Transverse colon (tissue), 4 donors: Measurements from ENCODE around the gene DHX58. TPM values are rescaled to one million over a fixed set of nuclear protein-coding genes. Genes with fewer than 3 reads are reported as not detected.

Source experiments
- DNase-seq: peaks from one replicate; pipeline ENCODE4 v3.0.0-alpha.2; 2019
- H3K27ac ChIP-seq, 4 donors: fragments of 200-600 bp; sonication (generic); 2 replicates each; pipeline ENCODE4 v1.5.1; 2016 to 2018; ENCODE audit warnings: inconsistent platforms in 4 of 4
- H3K27me3 ChIP-seq: fragments of 200-600 bp; sonication (generic); 2 replicates; pipeline ENCODE4 v1.5.1; 2017; ENCODE audit warnings: inconsistent platforms
- H3K36me3 ChIP-seq, 4 donors: fragments of 200-600 bp; sonication (generic); 2 replicates each; pipeline ENCODE4 v1.5.1; 2017 to 2019; ENCODE audit warnings: inconsistent platforms in 4 of 4
- H3K4me1 ChIP-seq, 4 donors: fragments of 200-600 bp; sonication (generic); 2 replicates each; pipeline ENCODE4 v1.5.1; 2017 to 2020; ENCODE audit warnings: inconsistent platforms in 4 of 4
- H3K4me3 ChIP-seq, 4 donors: fragments of 200-600 bp; sonication (generic); 1 replicate in 1 of 4; 2 replicates in 3 of 4; pipeline versions ENCODE4 v1.5.1 to v1.6.1; 2017 to 2019; ENCODE audit warnings: inconsistent platforms in 4 of 4
- H3K9me3 ChIP-seq, 2 donors: fragments of 200-600 bp; sonication (generic); 2 replicates each; pipeline ENCODE4 v1.5.1; 2017 to 2019; ENCODE audit warnings: inconsistent platforms in 2 of 2
- EP300 ChIP-seq: sonication (generic); formaldehyde crosslinking; IDR thresholded peaks from one replicate; pipeline ENCODE4 v1.6.1; 2017; ENCODE audit warnings: antibody characterized with exemption, low read depth
- POLR2A ChIP-seq: fragments of 450-650 bp; IDR thresholded peaks from one replicate; pipeline ENCODE4 v1.6.1; 2016; ENCODE audit warnings: antibody characterized with exemption, mild to moderate bottlenecking, moderate library complexity
- POLR2AphosphoS5 ChIP-seq, 3 donors: sonication (generic); formaldehyde crosslinking; IDR thresholded peaks; one replicate each; pipeline ENCODE4 v1.6.1; 2016; ENCODE audit warnings: antibody characterized with exemption in 3 of 3
- WGBS, 2 donors: methylation state at CpG; one replicate each; pipeline ENCODE4 v1.1.5; 2018; ENCODE audit warnings: low coverage in 1 of 2; 5-methylcytosine and 5-hydroxymethylcytosine counted together
- in situ Hi-C, 4 donors: fragments of 200-750 bp; cut with MboI; loops; one replicate each; pipeline versions ENCODE4 v1.15.0 to v1.15.1; 2017; ENCODE audit warnings: low sequenced_read_pairs in 3 of 4, low pct_ligation_motif_present in 1 of 4, low pct_unique_long_range_greater_than_20kb in 1 of 4
- intact Hi-C: fragments of 100-400 bp; cut with DNase I; formaldehyde crosslinking; loops from one replicate; pipeline ENCODE4 v1.15.1; 2023; ENCODE audit warnings: low total_unique reads
- total RNA-seq, 4 donors: library from RNA; depleted of rRNA; stranded (reverse); fragments of >200 nt; gene quantifications; one replicate each; pipeline ENCODE4 v1.1.0, GENCODE V29; 2016
- TF ChIP-seq, protein P1 (sequence below), 5 experiments: fragments of 200-600 bp in 3 of 5; fragments of 450-650 bp in 2 of 5; sonication (generic) in 3 of 5; IDR thresholded peaks; 1 replicate in 2 of 5; 2 replicates in 3 of 5; pipeline ENCODE4 v1.5.1; 2016 to 2017; ENCODE audit warnings: antibody characterized with exemption in 5 of 5, inconsistent platforms in 3 of 5, mild to moderate bottlenecking in 2 of 5, moderate library complexity in 1 of 5

The DHX58 gene
- total RNA-seq, 4 donors from 2014 or later, result 4.6 to 14.6 (median 12.8) TPM

DNA sequence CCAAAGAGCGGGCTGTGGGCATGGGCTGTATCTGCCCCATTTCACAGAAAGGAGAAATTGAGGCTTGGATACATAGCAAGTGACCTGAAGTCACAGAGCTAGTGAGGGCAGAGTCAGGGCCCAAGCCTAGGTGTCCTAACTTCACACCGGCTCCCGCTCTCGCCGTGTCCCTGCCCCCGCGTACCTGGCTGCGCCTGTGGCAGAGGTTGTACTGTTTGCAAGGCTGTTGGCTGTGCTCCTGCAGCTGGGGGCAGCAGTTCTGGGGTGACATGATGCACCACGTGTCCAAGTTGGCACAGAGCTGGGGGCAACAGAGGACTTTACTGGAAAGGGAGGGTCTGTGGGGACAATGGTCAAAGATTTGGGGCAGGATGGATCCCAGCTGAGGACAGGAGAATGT, 3.4 kb downstream of the DHX58 start:
- intact Hi-C loops, result no loop called here
- no peak overlapping the region for H3K27ac ChIP-seq
- H3K36me3 ChIP-seq, result peaks cover 0 to 5% (median 0%) of the 10 kb centered on the region in 4 donors
- no peaks in the 10 kb centered on the region for H3K9me3 ChIP-seq
- 93% methylated on average over 9 of the region's 9 CpGs; no CpG with 5 or more reads in 1 of the 2 donors for WGBS, 2 donors
- H3K27me3 ChIP-seq, result no peaks in the 10 kb centered on the region
- TF ChIP-seq, protein P1, sequence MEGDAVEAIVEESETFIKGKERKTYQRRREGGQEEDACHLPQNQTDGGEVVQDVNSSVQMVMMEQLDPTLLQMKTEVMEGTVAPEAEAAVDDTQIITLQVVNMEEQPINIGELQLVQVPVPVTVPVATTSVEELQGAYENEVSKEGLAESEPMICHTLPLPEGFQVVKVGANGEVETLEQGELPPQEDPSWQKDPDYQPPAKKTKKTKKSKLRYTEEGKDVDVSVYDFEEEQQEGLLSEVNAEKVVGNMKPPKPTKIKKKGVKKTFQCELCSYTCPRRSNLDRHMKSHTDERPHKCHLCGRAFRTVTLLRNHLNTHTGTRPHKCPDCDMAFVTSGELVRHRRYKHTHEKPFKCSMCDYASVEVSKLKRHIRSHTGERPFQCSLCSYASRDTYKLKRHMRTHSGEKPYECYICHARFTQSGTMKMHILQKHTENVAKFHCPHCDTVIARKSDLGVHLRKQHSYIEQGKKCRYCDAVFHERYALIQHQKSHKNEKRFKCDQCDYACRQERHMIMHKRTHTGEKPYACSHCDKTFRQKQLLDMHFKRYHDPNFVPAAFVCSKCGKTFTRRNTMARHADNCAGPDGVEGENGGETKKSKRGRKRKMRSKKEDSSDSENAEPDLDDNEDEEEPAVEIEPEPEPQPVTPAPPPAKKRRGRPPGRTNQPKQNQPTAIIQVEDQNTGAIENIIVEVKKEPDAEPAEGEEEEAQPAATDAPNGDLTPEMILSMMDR (IDR thresholded peaks at IDR 0.05), result no peak
- TF ChIP-seq POLR2AphosphoS5 (IDR thresholded peaks at IDR 0.05) (no peak), POLR2A (no peak), EP300 (no peak)
- no peak for DNase-seq
- in situ Hi-C loops, result loop anchor here in 2 of 4 donors (10.0 kb wide), 1 partner anchor 144 kb away; the partner anchor contains the start of gene CNP (in 2 of the 2)
- no peak overlapping the region for H3K4me3 ChIP-seq
- peaks cover 17 to 28% (median 21%) of the 10 kb centered on the region in 4 donors for H3K4me1 ChIP-seq

DNA sequence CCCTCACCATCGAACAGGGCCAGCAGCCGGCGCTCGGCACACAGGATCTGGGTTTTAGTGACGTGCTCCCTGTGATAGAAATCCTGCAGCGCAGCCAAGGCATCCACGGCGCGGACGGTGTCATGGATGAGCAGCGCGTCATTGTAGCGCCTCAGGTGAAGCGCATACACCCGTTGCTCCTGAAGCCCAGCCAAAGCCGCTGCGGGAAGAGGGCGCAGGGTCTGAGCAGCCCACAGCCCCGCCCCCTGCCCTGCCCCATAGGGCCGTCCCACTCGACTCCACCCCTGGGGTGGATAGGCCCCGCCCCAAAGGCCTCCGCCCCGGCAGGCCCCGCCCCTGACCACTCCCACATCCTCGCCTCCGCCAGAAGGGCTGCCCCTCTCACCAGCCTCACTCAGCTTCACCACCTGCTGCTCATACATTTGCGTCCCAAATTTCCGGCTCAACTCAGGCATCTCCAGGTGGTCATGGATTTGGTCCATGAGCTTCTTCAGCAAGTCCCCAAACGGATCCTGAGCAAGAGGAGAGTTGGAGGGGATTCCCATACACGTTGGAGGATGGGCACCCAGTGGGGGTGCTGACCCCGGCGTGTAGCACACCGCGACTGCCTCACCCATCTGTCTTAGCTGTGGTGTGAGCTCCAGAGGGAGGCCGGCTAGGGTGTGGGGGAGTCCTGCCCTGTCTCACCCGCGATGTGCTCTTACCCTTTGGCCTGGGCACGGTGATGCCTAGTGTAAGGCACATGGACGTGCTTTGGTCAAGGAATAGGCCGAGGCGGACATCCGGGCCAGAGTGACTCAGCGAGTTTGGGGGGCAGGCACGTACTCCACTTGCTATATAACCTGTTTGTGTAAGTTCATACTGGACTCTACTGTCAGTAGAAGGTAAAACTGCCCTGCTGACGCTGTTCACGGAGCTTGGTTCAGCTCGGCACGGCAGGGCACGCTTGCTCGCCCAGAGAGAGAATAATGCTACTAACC, 4.6 kb downstream of the DHX58 start:
- no peaks in the 10 kb centered on the region for H3K27me3 ChIP-seq
- peaks cover 12 to 22% (median 16%) of the 10 kb centered on the region in 4 donors for H3K4me1 ChIP-seq
- WGBS, 2 donors, result 53 to 100% methylated on average over 6 to 46 of the region's 51 CpGs
- TF ChIP-seq POLR2A, result no peak
- TF ChIP-seq EP300, result no peak
- TF ChIP-seq, protein P1 (IDR thresholded peaks at IDR 0.05), result no peak
- no peak for TF ChIP-seq POLR2AphosphoS5 (IDR thresholded peaks at IDR 0.05)
- intact Hi-C loops (no loop called here), in situ Hi-C loops (loop anchor here in 2 of 4 donors (10.0 kb wide), 1 partner anchor 143 kb away; the partner anchor contains the start of gene CNP (in 2 of the 2))
- peaks cover 0 to 5% (median 0%) of the 10 kb centered on the region in 4 donors for H3K36me3 ChIP-seq
- peak overlapping the region in 2 of 4 donors; percentile 10 to 25 for H3K4me3 ChIP-seq
- no peaks in the 10 kb centered on the region for H3K9me3 ChIP-seq
- peak overlapping the region in 1 of 4 donors; percentile 2 for H3K27ac ChIP-seq
- peak; percentile 92 for DNase-seq

DNA sequence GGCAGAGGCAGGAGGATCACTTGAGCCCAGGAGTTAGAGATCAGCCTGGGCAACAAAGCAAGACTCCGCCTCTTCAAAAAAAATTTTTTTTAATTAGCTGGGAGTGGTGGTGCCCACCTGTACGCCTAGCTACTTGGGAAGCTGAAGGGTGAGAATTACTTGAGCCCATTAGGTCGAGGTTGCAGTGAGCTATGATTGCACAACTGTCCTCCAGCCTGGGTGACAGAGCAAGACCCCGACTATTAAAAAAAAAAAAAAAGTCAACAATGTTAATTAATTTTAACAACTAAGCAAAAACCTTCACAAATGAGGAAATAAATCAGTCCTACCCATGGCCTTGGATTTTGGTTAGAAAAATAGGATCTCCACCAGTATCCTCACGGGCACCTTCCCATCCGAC, 5.4 kb downstream of the DHX58 start:
- Histone ChIP-seq H3K4me3 (peak overlapping the region in 2 of 4 donors; percentile 10 to 25), H3K9me3 (no peaks in the 10 kb centered on the region), H3K4me1 (peaks cover 9 to 18% (median 14%) of the 10 kb centered on the region in 4 donors), H3K27me3 (no peaks in the 10 kb centered on the region), H3K36me3 (peaks cover 0 to 5% (median 0%) of the 10 kb centered on the region in 4 donors), H3K27ac (peak overlapping the region in 1 of 4 donors; percentile 2)
- no peak for TF ChIP-seq EP300
- no peak for DNase-seq
- in situ Hi-C loops (loop anchor here in 2 of 4 donors (10.0 kb wide), 1 partner anchor 142 kb away; the partner anchor contains the start of gene CNP (in 2 of the 2)), intact Hi-C loops (no loop called here)
- 64 to 93% methylated on average over 2 to 6 of the region's 6 CpGs for WGBS, 2 donors

DNA sequence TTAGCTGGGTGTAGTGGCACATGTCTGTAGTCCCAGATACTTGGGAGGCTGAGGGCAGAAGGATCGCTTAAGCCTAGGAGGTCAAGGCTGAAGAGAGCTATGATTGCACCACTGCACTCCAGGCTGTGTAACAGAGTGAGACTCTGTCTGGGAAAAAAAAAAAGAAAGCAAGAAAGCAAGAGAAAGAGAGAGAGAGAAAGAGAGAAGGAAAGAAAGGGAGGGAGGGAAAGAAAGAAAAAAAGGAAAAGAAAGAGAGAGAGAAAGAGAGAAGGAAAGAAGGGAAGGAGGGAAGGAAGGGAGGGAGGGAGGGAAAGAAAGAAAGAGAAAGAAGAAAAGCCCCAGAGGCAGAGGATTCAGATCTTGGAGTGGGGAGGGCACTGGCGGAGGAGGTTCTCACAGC, 6.5 kb downstream of the DHX58 start:
- H3K4me1 ChIP-seq, result peaks cover 0 to 10% (median 3%) of the 10 kb centered on the region in 4 donors
- no peaks in the 10 kb centered on the region for H3K9me3 ChIP-seq
- intact Hi-C loops (no loop called here), in situ Hi-C loops (loop anchor here in 2 of 4 donors (10.0 kb wide), 1 partner anchor 141 kb away; the partner anchor contains the start of gene CNP (in 2 of the 2))
- H3K4me3 ChIP-seq, result no peak overlapping the region
- peaks cover 0 to 5% (median 0%) of the 10 kb centered on the region in 4 donors for H3K36me3 ChIP-seq
- WGBS, 2 donors, result 94 to 100% methylated on average over 2 of the region's 2 CpGs
- no peak for DNase-seq
- TF ChIP-seq EP300, result no peak
- no peak for TF ChIP-seq POLR2AphosphoS5 (IDR thresholded peaks at IDR 0.05)
- TF ChIP-seq, protein P1 (IDR thresholded peaks at IDR 0.05), result no peak
- TF ChIP-seq POLR2A, result no peak
- no peak overlapping the region for H3K27ac ChIP-seq
- H3K27me3 ChIP-seq, result no peaks in the 10 kb centered on the region
